Fibroblast of mammary gland (primary cell): Measurements from ENCODE around the gene LRRFIP1.

Experiments used
- DNase-seq: peaks from one replicate; pipeline ENCODE4 v3.0.0-alpha.2; 2010; ENCODE audit warnings: low read depth
- H3K4me3 ChIP-seq: 2 replicates; pipeline ENCODE4 v1.5.1; 2011; ENCODE audit warnings: low read depth, mild to moderate bottlenecking, low read length, moderate library complexity; ENCODE audit not compliant: control insufficient read depth
- TF ChIP-seq, protein P1 (sequence below): conservative IDR thresholded peaks from 2 replicates; pipeline ENCODE4 v1.5.1; 2011; ENCODE audit warnings: low read depth, low read length, inconsistent platforms; ENCODE audit not compliant: control insufficient read depth, insufficient read depth

Gene LRRFIP1

DNA sequence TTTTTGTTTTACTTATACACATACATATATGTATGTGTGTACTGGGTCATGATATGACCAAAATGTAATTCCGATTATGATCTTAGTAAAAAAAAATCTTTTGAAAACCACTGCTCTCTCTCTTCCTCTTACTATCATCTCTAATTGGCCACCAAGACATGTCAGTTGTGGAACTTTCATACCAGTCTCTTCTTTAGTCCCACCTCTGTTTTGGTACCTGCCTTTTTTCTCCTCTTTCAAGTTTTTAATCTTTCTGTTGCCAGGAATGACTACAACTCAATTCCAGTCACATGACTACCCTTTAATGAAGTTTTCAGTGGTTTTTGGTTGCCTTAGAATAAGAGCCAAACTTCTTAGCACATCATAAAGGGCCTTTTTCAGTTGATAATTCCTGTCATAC, 188.2 kb downstream of the LRRFIP1 start:
- TF ChIP-seq, protein P1, sequence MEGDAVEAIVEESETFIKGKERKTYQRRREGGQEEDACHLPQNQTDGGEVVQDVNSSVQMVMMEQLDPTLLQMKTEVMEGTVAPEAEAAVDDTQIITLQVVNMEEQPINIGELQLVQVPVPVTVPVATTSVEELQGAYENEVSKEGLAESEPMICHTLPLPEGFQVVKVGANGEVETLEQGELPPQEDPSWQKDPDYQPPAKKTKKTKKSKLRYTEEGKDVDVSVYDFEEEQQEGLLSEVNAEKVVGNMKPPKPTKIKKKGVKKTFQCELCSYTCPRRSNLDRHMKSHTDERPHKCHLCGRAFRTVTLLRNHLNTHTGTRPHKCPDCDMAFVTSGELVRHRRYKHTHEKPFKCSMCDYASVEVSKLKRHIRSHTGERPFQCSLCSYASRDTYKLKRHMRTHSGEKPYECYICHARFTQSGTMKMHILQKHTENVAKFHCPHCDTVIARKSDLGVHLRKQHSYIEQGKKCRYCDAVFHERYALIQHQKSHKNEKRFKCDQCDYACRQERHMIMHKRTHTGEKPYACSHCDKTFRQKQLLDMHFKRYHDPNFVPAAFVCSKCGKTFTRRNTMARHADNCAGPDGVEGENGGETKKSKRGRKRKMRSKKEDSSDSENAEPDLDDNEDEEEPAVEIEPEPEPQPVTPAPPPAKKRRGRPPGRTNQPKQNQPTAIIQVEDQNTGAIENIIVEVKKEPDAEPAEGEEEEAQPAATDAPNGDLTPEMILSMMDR = no peak
- DNase-seq = no peak
- no peak overlapping the region for H3K4me3 ChIP-seq

DNA sequence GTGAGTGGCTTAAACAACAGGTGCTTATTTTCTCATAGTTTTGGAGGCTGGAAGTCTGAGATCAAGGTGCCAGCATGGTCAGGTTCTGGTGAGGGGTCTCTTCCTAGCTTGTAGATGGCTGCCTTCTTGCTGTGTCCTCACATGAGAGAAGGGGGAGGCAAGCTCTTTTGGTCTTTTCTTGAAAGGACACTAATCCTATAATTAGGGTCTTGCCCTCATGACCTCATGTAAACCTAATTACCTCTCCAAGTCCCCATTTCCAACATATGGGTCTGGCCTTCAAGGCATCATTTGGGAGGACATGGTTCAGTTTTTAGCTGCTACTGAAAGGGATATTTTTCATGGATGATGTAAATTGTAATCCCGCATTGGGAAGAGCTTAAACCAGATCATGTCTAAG, 189.1 kb downstream of the LRRFIP1 start:
- TF ChIP-seq, protein P1 = no peak
- H3K4me3 ChIP-seq = no peak overlapping the region
- no peak for DNase-seq

DNA sequence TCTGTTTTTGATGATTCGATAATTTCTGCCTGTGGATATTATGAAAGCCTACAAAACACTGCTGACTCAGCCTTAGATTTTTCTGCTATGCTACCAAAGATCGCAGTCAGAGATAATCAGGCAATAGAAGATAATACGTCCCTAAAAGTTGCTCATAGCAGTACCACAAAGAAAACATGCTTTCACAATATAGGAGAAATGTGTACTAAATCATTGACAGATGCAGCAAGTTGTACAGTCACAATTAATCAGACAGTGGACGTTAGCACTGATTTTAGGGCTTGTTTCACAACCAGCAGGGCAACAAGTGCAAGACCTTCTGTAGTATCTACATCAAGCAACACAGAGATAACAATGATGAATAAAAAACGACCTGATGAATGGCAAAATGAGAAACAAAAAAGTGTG, 190.7 kb downstream of the LRRFIP1 start:
- no peak overlapping the region for H3K4me3 ChIP-seq
- TF ChIP-seq, protein P1 = no peak
- peak; percentile 83 for DNase-seq

DNA sequence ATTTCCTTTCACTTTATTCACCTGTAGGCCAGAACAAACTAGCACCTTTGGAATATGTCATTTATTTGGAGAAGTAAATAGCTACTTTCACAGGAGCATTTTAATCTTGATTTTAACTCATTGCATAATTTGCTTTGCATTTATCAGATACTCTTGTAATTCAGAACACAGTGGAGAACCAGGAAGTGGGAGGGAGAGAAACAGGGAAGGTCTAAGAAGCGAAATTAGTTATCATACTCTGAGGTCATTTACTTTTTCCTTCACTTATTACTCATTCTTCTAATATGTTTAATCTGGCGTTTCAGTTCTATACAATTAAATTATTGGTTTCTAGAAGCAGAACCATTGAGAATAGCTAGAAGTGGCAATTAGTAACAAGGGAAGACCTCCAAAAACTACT, 191.8 kb downstream of the LRRFIP1 start:
- DNase-seq = no peak
- no peak overlapping the region for H3K4me3 ChIP-seq
- TF ChIP-seq, protein P1 = no peak

DNA sequence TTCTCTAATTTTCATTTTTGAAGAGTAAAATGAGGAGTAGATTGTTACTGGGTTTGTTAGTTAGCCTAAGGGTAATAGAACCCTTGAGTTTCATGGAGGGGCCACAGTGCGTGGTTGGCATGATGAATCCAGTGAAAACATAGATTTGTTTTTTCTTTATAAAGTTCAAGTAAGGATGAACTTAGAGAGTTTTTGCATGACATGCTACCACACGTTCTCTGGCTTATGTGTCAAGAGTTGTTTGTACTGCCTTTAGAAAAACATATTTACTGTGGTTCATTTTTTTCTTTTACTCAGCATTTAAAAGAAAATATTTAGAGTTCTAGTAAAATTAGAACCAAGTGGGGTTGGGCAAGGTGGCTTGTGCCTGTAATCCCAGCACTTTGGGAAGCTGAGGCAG, 193.0 kb downstream of the LRRFIP1 start:
- no peak overlapping the region for H3K4me3 ChIP-seq
- no peak for DNase-seq

DNA sequence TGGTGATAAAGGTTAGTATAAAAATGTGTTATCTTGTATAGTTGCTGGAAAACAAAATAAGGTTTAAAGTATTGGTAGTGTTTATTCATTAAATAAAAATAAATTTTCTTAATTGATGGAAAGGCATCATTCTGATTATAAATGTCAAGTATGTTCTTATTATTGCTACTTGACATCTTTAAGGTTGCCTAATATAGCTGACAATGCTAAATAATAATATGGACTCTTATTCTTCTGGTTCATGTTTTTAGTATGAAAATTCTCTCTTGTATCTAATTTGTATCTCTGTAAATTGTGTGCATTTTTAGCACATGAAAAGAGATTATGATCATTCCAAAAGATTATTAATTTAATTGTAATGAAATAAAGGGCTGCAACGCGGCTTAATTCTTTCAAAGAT, 196.2 kb downstream of the LRRFIP1 start:
- DNase-seq = no peak
- H3K4me3 ChIP-seq = no peak overlapping the region
- TF ChIP-seq, protein P1 = no peak

More for the DNA sequence above, 193.0 kb downstream of the LRRFIP1 start:
- TF ChIP-seq, protein P1 = no peak

DNA sequence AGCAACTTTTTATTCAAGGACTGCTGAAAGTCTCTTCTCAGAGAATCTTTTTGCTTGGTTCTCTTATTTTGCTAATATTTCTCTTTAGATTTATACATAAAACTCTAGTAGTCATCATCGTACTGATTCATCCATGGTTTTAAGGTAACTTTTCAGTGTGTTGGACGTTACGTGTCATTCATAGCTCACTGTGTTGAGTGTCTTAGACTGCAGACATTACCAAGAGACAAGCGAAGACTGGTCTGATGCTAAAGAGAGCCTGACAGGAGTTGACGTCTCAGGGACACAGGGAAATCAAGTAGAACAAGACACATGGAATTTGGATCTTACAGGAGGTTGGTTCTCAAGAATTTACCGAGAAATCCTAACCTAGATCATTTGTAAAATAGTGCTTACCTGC, 196.7 kb downstream of the LRRFIP1 start:
- TF ChIP-seq, protein P1 = no peak
- no peak for DNase-seq
- no peak overlapping the region for H3K4me3 ChIP-seq
